SU-DHL-6 (cell line): ENCODE results near the gene ATXN2.

Experiments
- H2AFZ ChIP-seq: fragments of 200-600 bp; sonication (generic); 2 replicates; pipeline ENCODE4 v1.6.1; 2014; ENCODE audit warnings: low read depth, mild to moderate bottlenecking, moderate library complexity, mixed read lengths, antibody characterized with exemption, low read length; ENCODE audit not compliant: severe bottlenecking
- H3F3A ChIP-seq: fragments of 200-600 bp; shearing (Covaris generic); 2 replicates; pipeline ENCODE4 v1.6.0; 2016; ENCODE audit warnings: antibody characterized with exemption, mild to moderate bottlenecking; ENCODE audit not compliant: insufficient read depth
- H3K27ac ChIP-seq: fragments of 200-600 bp; sonication (generic); 2 replicates; pipeline ENCODE4 v1.5.1; 2016; ENCODE audit warnings: low read depth, mild to moderate bottlenecking, low read length, moderate library complexity, mixed read lengths
- H3K27me3 ChIP-seq: fragments of 200-600 bp; sonication (generic), shearing (Covaris generic); 2 replicates; pipeline ENCODE4 v1.6.0; 2014; ENCODE audit warnings: mild to moderate bottlenecking, low read length
- H3K36me3 ChIP-seq: fragments of 200-600 bp; sonication (generic); 2 replicates; pipeline ENCODE4 v1.6.1; 2014; ENCODE audit warnings: mild to moderate bottlenecking, low read length, mixed read lengths
- H3K4me2 ChIP-seq: fragments of 300-600, 200-600 bp; shearing (Covaris generic), sonication (generic); 2 replicates; pipeline ENCODE4 v1.6.0; 2014; ENCODE audit warnings: low read length, low read depth, mild to moderate bottlenecking; ENCODE audit not compliant: poor library complexity, severe bottlenecking
- H3K4me3 ChIP-seq: fragments of 200-600 bp; sonication (generic); 2 replicates; pipeline ENCODE4 v1.5.1; 2014; ENCODE audit warnings: antibody characterized with exemption, low read length, mild to moderate bottlenecking, mixed read lengths; ENCODE audit not compliant: insufficient read depth, poor library complexity, severe bottlenecking
- H3K79me2 ChIP-seq: fragments of 200-600 bp; sonication (generic); 2 replicates; pipeline ENCODE4 v1.6.1; 2014; ENCODE audit warnings: mild to moderate bottlenecking, low read length, moderate library complexity; ENCODE audit not compliant: insufficient read depth
- H3K9ac ChIP-seq: fragments of 200-600 bp; sonication (generic); 2 replicates; pipeline ENCODE4 v1.7.0; 2014; ENCODE audit warnings: mild to moderate bottlenecking, low read length
- H3K9me2 ChIP-seq: fragments of 200-600 bp; sonication (generic); replicated peaks from 2 replicates; pipeline ENCODE4 v1.6.1; 2014; ENCODE audit warnings: low read length; ENCODE audit not compliant: insufficient read depth
- H3K9me3 ChIP-seq: fragments of 200-600 bp; sonication (generic); 2 replicates; pipeline ENCODE4 v1.6.1; 2014; ENCODE audit warnings: low read length, mixed read lengths; ENCODE audit not compliant: insufficient read depth
- H4K20me1 ChIP-seq: fragments of 200-600 bp; sonication (generic); 2 replicates; pipeline ENCODE4 v1.6.1; 2014; ENCODE audit warnings: low read depth, mild to moderate bottlenecking, antibody characterized with exemption, low read length, moderate library complexity, mixed read lengths
- EZH2phosphoT487 ChIP-seq: fragments of 200-600 bp; sonication (generic), shearing (Covaris generic); conservative IDR thresholded peaks from 2 replicates; pipeline ENCODE4 v1.6.1; 2018; ENCODE audit warnings: mild to moderate bottlenecking, antibody characterized with exemption, low read length, moderate library complexity, mixed read lengths
- TF ChIP-seq, protein P1 (sequence below): fragments of 200-600 bp; sonication (generic); IDR thresholded peaks from one replicate; pipeline ENCODE4 v1.5.1; 2017; ENCODE audit warnings: antibody characterized with exemption, mild to moderate bottlenecking, low read length, moderate library complexity; ENCODE audit not compliant: insufficient read depth, poor library complexity, severe bottlenecking

ATXN2 gene

DNA sequence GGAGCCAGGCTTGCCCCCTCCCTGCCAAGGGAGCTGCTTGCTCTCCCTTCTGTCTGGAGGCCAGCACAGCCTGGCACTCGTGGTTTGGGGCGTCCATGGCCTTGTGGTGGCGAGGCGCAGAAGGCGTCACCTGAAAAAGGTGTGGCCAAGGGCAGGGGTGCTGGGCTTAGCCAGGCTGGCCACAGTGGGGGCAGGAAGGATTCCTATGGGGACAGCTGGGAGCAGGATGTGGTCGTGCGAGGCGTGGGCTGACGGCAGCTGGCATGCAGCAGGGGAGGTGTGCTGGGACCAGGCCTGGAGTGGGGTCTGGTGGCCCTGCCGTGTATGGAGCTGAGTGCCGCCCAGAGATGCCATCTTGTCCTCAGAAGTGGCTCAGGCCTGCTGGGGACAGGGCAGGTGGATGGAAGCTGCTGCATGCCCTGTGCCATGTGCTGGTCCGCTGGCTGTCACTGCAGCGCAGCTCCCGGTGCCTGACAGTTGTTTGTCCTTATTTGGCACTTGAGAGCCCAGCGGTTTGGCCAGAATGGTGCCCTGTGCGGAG is 163.4 kb downstream of the ATXN2 start:
- Histone ChIP-seq H3K4me2 (peak overlapping the region; percentile 60), H3K27ac (peak overlapping the region; percentile 84), H3F3A (peaks cover 17% of the 10 kb centered on the region), H2AFZ (no peak overlapping the region), H3K27me3 (no peaks in the 10 kb centered on the region), H3K4me3 (no peak overlapping the region), H3K79me2 (peaks cover 84% of the 10 kb centered on the region), H3K36me3 (no peaks in the 10 kb centered on the region), H3K9me2 (no peaks in the 10 kb centered on the region), H3K9me3 (no peaks in the 10 kb centered on the region), H3K9ac (peak overlapping the region; percentile 25; the same call in 1 of the 2 replicates), H4K20me1 (peaks cover 4% of the 10 kb centered on the region; the same call in 1 of the 2 replicates)
- TF ChIP-seq EZH2phosphoT487 = no peak

GRCh38 chr12:111434680-111435338 is 164.3 kb downstream of the ATXN2 start:
- H3K27ac ChIP-seq = peak overlapping the region; percentile 84
- H2AFZ ChIP-seq = no peak overlapping the region
- H3K36me3 ChIP-seq = no peaks in the 10 kb centered on the region
- H3K4me3 ChIP-seq = peak overlapping the region; percentile 19
- no peaks in the 10 kb centered on the region for H3K27me3 ChIP-seq
- H4K20me1 ChIP-seq = peaks cover 7% of the 10 kb centered on the region; the same call in 1 of the 2 replicates
- H3K9me3 ChIP-seq = no peaks in the 10 kb centered on the region
- H3K4me2 ChIP-seq = peak overlapping the region; percentile 60
- peak overlapping the region; percentile 25 for H3K9ac ChIP-seq
- no peak for TF ChIP-seq EZH2phosphoT487
- TF ChIP-seq, protein P1, sequence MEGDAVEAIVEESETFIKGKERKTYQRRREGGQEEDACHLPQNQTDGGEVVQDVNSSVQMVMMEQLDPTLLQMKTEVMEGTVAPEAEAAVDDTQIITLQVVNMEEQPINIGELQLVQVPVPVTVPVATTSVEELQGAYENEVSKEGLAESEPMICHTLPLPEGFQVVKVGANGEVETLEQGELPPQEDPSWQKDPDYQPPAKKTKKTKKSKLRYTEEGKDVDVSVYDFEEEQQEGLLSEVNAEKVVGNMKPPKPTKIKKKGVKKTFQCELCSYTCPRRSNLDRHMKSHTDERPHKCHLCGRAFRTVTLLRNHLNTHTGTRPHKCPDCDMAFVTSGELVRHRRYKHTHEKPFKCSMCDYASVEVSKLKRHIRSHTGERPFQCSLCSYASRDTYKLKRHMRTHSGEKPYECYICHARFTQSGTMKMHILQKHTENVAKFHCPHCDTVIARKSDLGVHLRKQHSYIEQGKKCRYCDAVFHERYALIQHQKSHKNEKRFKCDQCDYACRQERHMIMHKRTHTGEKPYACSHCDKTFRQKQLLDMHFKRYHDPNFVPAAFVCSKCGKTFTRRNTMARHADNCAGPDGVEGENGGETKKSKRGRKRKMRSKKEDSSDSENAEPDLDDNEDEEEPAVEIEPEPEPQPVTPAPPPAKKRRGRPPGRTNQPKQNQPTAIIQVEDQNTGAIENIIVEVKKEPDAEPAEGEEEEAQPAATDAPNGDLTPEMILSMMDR = no peak
- H3K9me2 ChIP-seq = no peaks in the 10 kb centered on the region
- H3K79me2 ChIP-seq = peaks cover 85% of the 10 kb centered on the region
- peaks cover 17% of the 10 kb centered on the region for H3F3A ChIP-seq

- H3K27me3 ChIP-seq = no peaks in the 10 kb centered on the region
- no peak overlapping the region for H2AFZ ChIP-seq
- peaks cover 17% of the 10 kb centered on the region for H3F3A ChIP-seq
- peaks cover 7% of the 10 kb centered on the region; the same call in 1 of the 2 replicates for H4K20me1 ChIP-seq
- H3K9me2 ChIP-seq = no peaks in the 10 kb centered on the region
- H3K79me2 ChIP-seq = peaks cover 86% of the 10 kb centered on the region
- H3K4me3 ChIP-seq = peak overlapping the region; percentile 19
- H3K4me2 ChIP-seq = peak overlapping the region; percentile 60
- H3K36me3 ChIP-seq = no peaks in the 10 kb centered on the region
- H3K9ac ChIP-seq = peak overlapping the region; percentile 25; the same call in 1 of the 2 replicates
- no peaks in the 10 kb centered on the region for H3K9me3 ChIP-seq
- H3K27ac ChIP-seq = peak overlapping the region; percentile 84
- TF ChIP-seq EZH2phosphoT487 = no peak
- TF ChIP-seq, protein P1 = no peak
Measured at GRCh38 chr12:111434049-111434448, 165.1 kb downstream of the ATXN2 start.

- Histone ChIP-seq H3K36me3 (no peaks in the 10 kb centered on the region), H4K20me1 (peaks cover 7% of the 10 kb centered on the region; the same call in 1 of the 2 replicates), H3K9ac (no peak overlapping the region), H3K27ac (no peak overlapping the region), H3K4me3 (no peak overlapping the region), H3K9me3 (no peaks in the 10 kb centered on the region), H3K27me3 (no peaks in the 10 kb centered on the region), H3K79me2 (peaks cover 71% of the 10 kb centered on the region), H3F3A (peaks cover 17% of the 10 kb centered on the region), H2AFZ (no peak overlapping the region), H3K4me2 (no peak overlapping the region), H3K9me2 (no peaks in the 10 kb centered on the region)
- TF ChIP-seq EZH2phosphoT487 = no peak
- TF ChIP-seq, protein P1 = no peak
Measured at GRCh38 chr12:111431772-111432171, 167.3 kb downstream of the ATXN2 start.
